HepG2 (cell line): ENCODE results near the gene KISS1R. TPM values are rescaled to one million over a fixed set of nuclear protein-coding genes. Genes with fewer than 3 reads are reported as not detected.

Source experiments
- BHLHE40 ChIP-seq: IDR thresholded peaks from 2 replicates; pipeline ENCODE4 v1.6.1; 2011; ENCODE audit warnings: low read length, improper control_type of control experiment
- DNMT1 ChIP-seq: sonication (generic); formaldehyde crosslinking; IDR thresholded peaks from 2 replicates; pipeline ENCODE4 v1.5.1; 2020; ENCODE audit warnings: mild to moderate bottlenecking, missing genetic modification reagents
- FOXK2 ChIP-seq: fragments of 450-650 bp; IDR thresholded peaks from 2 replicates; pipeline ENCODE4 v1.6.1; 2016
- HNF1B ChIP-seq: sonication (generic); formaldehyde crosslinking; IDR thresholded peaks from 2 replicates; pipeline ENCODE4 v1.5.1; 2020; ENCODE audit warnings: mild to moderate bottlenecking, moderate library complexity, missing genetic modification reagents
- HOXA5 ChIP-seq: sonication (generic); formaldehyde crosslinking; IDR thresholded peaks from 2 replicates; pipeline ENCODE4 v1.4.0; 2020; ENCODE audit warnings: missing genetic modification reagents
- KAT8 ChIP-seq: IDR thresholded peaks from 2 replicates; pipeline ENCODE4 v1.6.1; 2016; ENCODE audit warnings: missing genetic modification reagents, missing compliant biosample characterization
- MED13 ChIP-seq: sonication (generic); formaldehyde crosslinking; IDR thresholded peaks from 2 replicates; pipeline ENCODE4 v1.5.0; 2020; ENCODE audit warnings: missing genetic modification reagents
- MXD4 ChIP-seq: IDR thresholded peaks from 2 replicates; pipeline ENCODE4 v1.6.1; 2016; ENCODE audit warnings: mild to moderate bottlenecking, missing biosample characterization, missing genetic modification reagents
- MYNN ChIP-seq: sonication (generic); formaldehyde crosslinking; IDR thresholded peaks from 2 replicates; pipeline ENCODE4 v1.4.0; 2020; ENCODE audit warnings: mild to moderate bottlenecking, low read depth, missing genetic modification reagents
- NFE2 ChIP-seq: sonication (generic); formaldehyde crosslinking; IDR thresholded peaks from 2 replicates; pipeline ENCODE4 v1.4.0; 2020; ENCODE audit warnings: missing genetic modification reagents
- POLR2A ChIP-seq, 2 experiments: IDR thresholded peaks; 2 replicates each; pipeline ENCODE4 v1.6.1; 2011; ENCODE audit warnings: low read depth in 2 of 2, low read length in 2 of 2, mild to moderate bottlenecking in 1 of 2, moderate library complexity in 1 of 2; ENCODE audit not compliant: insufficient read depth in 1 of 2
- POLR2AphosphoS2 ChIP-seq: IDR thresholded peaks from 2 replicates; pipeline ENCODE4 v1.6.1; 2011; ENCODE audit warnings: low read depth, low read length, improper control_type of control experiment
- RFXANK ChIP-seq: IDR thresholded peaks from 2 replicates; pipeline ENCODE4 v1.6.1; 2016
- RNF2 ChIP-seq: fragments of 450-650 bp; conservative IDR thresholded peaks from 2 replicates; pipeline ENCODE4 v1.6.1; 2016; ENCODE audit warnings: low read depth
- SMAD9 ChIP-seq: sonication (generic); formaldehyde crosslinking; IDR thresholded peaks from 2 replicates; pipeline ENCODE4 v1.5.1; 2020; ENCODE audit warnings: mild to moderate bottlenecking, missing genetic modification reagents
- TGIF2 ChIP-seq: IDR thresholded peaks from 2 replicates; pipeline ENCODE4 v1.6.1; 2016; ENCODE audit warnings: control low read depth, missing compliant biosample characterization
- ZBTB4 ChIP-seq: sonication (generic); formaldehyde crosslinking; IDR thresholded peaks from 2 replicates; pipeline ENCODE4 v1.4.0; 2020; ENCODE audit warnings: missing genetic modification reagents, mild to moderate bottlenecking, borderline replicate concordance
- ZNF205 ChIP-seq: IDR thresholded peaks from 2 replicates; pipeline ENCODE4 v1.6.1; 2018; ENCODE audit warnings: missing biosample characterization, missing genetic modification reagents
- ZNF225 ChIP-seq: sonication (generic); formaldehyde crosslinking; IDR thresholded peaks from 2 replicates; pipeline ENCODE4 v1.4.0; 2020; ENCODE audit warnings: mild to moderate bottlenecking, missing genetic modification reagents
- ZNF574 ChIP-seq: sonication (generic); formaldehyde crosslinking; IDR thresholded peaks from 2 replicates; pipeline ENCODE4 v1.4.0; 2020; ENCODE audit warnings: missing genetic modification reagents
- polyA plus RNA-seq, 8 experiments: library from polyadenylated mRNA; depleted of rRNA in 3 of 8; stranded (reverse) in 7 of 8; unstranded in 1 of 8; fragments of >200 nt; fragmentation: Illumina TruSeq in 4 of 8; extraction: Trizol in 4 of 8; gene quantifications; 2 replicates each; pipeline versions ENCODE4 v1.2.1 to v1.2.3, GENCODE V29; 2011 to 2016; ENCODE audit warnings: low read depth in 4 of 8, missing spikeins in 1 of 8, mixed read lengths in 1 of 8; ENCODE audit not compliant: insufficient read depth in 1 of 8
- total RNA-seq, 5 experiments: library from RNA; depleted of rRNA; stranded (reverse); fragments of >200 nt; fragmentation: Illumina TruSeq; extraction: Trizol; gene quantifications; 2 replicates each; pipeline ENCODE4 v1.2.3, GENCODE V29; 2016; ENCODE audit warnings: low read depth in 1 of 5
- TF ChIP-seq, protein P1 (sequence below): sonication (generic); formaldehyde crosslinking; IDR thresholded peaks from 2 replicates; pipeline ENCODE4 v1.5.1; 2020; ENCODE audit warnings: mild to moderate bottlenecking, missing genetic modification reagents

Gene KISS1R
- total and polyA plus RNA-seq, 2 of the 13 experiments (the other 11 are each of a cell fraction or from before 2014, with no cell fraction given) = 1.1 to 10.2 TPM

- TF ChIP-seq FOXK2 = peak; percentile 89
- TF ChIP-seq POLR2A (IDR thresholded peaks at IDR 0.05; ENCODE audit: insufficient read depth in 1 of 2, low read depth in 2 of 2, low read length in 2 of 2) = peak in 1 of 2 experiments; percentile 15; a peak in 2 of 4 replicates
- peak; percentile 79; the same call in 1 of the 2 replicates for TF ChIP-seq MYNN
- TF ChIP-seq, protein P1, sequence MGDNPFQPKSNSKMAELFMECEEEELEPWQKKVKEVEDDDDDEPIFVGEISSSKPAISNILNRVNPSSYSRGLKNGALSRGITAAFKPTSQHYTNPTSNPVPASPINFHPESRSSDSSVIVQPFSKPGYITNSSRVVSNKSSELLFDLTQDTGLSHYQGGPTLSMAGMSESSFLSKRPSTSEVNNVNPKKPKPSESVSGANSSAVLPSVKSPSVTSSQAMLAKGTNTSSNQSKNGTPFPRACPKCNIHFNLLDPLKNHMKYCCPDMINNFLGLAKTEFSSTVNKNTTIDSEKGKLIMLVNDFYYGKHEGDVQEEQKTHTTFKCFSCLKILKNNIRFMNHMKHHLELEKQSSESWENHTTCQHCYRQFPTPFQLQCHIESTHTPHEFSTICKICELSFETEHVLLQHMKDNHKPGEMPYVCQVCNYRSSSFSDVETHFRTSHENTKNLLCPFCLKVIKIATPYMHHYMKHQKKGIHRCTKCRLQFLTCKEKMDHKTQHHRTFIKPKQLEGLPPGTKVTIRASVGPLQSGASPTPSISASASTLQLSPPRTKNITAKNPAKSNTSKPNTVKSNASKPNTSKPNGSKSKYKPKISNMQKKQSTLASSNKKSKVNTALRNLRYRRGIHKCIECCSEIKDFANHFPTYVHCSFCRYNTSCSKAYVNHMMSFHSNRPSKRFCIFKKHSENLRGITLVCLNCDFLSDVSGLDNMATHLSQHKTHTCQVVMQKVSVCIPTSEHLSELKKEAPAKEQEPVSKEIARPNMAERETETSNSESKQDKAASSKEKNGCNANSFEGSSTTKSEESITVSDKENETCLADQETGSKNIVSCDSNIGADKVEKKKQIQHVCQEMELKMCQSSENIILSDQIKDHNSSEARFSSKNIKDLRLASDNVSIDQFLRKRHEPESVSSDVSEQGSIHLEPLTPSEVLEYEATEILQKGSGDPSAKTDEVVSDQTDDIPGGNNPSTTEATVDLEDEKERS (CRISPR knock-in tag) = peak; percentile 71
- TF ChIP-seq MXD4 (CRISPR knock-in tag) = peak; percentile 98
- 0 out of 2 replicates have a peak, but pooled peaks have one; percentile 31 for TF ChIP-seq DNMT1 (CRISPR knock-in tag)
- peak; percentile 98 for TF ChIP-seq TGIF2
- peak; percentile 82 for TF ChIP-seq RNF2
- no peak for TF ChIP-seq NFE2 (CRISPR knock-in tag)
- TF ChIP-seq SMAD9 (CRISPR knock-in tag) = 0 out of 2 replicates have a peak, but pooled peaks have one; percentile 78
- TF ChIP-seq POLR2AphosphoS2 = no peak
- TF ChIP-seq ZNF574 (CRISPR knock-in tag) = peak; percentile 84
- TF ChIP-seq MED13 (CRISPR knock-in tag) = peak; percentile 70; the same call in 1 of the 2 replicates
- no peak for TF ChIP-seq ZNF225
- peak; percentile 89 for TF ChIP-seq KAT8
- TF ChIP-seq ZBTB4 = peak; percentile 96
- TF ChIP-seq HNF1B (CRISPR knock-in tag) = peak; percentile 89
- TF ChIP-seq ZNF205 (CRISPR knock-in tag) = peak; percentile 80
- TF ChIP-seq BHLHE40 = peak; percentile 95
- TF ChIP-seq RFXANK (CRISPR knock-in tag) = peak; percentile 70; the same call in 1 of the 2 replicates
- TF ChIP-seq HOXA5 (CRISPR knock-in tag) = peak; percentile 89
Measured at GRCh38 chr19:934865-935479, 17.8 kb downstream of the KISS1R start (continued).
